ENCODE results near the gene EBNA1BP2. TPM values are rescaled to one million over a fixed set of nuclear protein-coding genes. Genes with fewer than 3 reads are reported as not detected.

EBNA1BP2 gene
- total and polyA plus RNA-seq, 2 of the 13 experiments (the other 11 are each of a cell fraction or from before 2014, with no cell fraction given) = 27.1 to 102 TPM

DNA sequence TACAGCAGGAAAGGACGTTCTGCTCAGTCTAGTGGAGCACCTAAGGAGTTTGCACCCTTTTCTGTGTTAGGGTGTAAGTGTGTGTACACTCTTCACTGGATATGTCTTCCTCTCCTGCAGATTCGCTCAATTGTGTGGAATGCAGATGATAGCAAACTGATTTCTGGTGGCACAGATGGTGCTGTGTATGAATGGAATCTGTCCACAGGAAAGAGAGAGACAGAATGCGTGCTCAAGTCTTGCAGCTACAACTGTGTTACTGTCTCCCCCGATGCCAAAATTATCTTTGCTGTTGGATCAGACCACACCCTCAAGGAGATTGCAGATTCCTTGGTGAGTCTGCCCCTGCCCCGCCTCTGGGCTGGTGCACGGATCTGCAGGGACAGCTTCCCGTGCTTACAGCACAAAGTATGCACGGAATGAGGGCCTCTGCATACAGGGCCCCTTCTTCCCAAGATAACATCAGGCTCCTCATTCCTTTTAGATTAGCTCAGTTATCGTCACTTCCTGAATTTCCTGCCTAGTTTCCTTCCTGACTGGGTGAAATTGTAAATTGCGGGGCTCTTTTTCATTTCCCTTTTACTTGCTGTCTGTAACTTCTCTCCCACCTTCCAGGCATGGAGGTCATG, 34.6 kb upstream of the EBNA1BP2 start (continued):
- TF ChIP-seq MXD4 (CRISPR knock-in tag; IDR thresholded peaks at IDR 0.05) (no peak), MNT (IDR thresholded peaks at IDR 0.05) (no peak), ZNF549 (CRISPR knock-in tag; IDR thresholded peaks at IDR 0.05) (no peak), KMT2B (CRISPR knock-in tag; IDR thresholded peaks at IDR 0.05) (no peak), TP53 (CRISPR knock-in tag; conservative IDR thresholded peaks at IDR 0.05) (no peak), ZNF33A (CRISPR knock-in tag; IDR thresholded peaks at IDR 0.05; ENCODE audit: borderline replicate concordance) (no peak), KMT2A (CRISPR knock-in tag; IDR thresholded peaks at IDR 0.05) (no peak), ZNF263 (CRISPR knock-in tag; IDR thresholded peaks at IDR 0.05) (no peak), RFXANK (CRISPR knock-in tag; IDR thresholded peaks at IDR 0.05) (no peak), ARID4A (CRISPR knock-in tag; IDR thresholded peaks at IDR 0.05; ENCODE audit: borderline replicate concordance) (no peak; the same call in 1 of the 2 replicates), ZNF772 (CRISPR knock-in tag; IDR thresholded peaks at IDR 0.05) (no peak), BORCS8-MEF2B (CRISPR knock-in tag; IDR thresholded peaks at IDR 0.05) (no peak), ZNF503 (CRISPR knock-in tag; IDR thresholded peaks at IDR 0.05) (no peak), ZNF143 (CRISPR knock-in tag; IDR thresholded peaks at IDR 0.05) (no peak), ZBTB21 (CRISPR knock-in tag; IDR thresholded peaks at IDR 0.05) (no peak), PHF21A (CRISPR knock-in tag; IDR thresholded peaks at IDR 0.05) (no peak; the same call in 1 of the 2 replicates), ZC3H4 (CRISPR knock-in tag; IDR thresholded peaks at IDR 0.05; ENCODE audit: borderline replicate concordance) (no peak), TFE3 (CRISPR knock-in tag; IDR thresholded peaks at IDR 0.05) (no peak), SATB2 (CRISPR knock-in tag; IDR thresholded peaks at IDR 0.05) (no peak)
- TF ChIP-seq, protein P1, sequence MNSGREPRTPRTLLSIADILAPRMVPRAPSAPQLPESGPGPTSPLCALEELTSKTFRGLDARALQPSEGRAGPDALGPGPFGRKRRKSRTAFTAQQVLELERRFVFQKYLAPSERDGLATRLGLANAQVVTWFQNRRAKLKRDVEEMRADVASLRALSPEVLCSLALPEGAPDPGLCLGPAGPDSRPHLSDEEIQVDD (CRISPR knock-in tag; IDR thresholded peaks at IDR 0.05; ENCODE audit: borderline replicate concordance) = no peak
- TF ChIP-seq, protein P2, sequence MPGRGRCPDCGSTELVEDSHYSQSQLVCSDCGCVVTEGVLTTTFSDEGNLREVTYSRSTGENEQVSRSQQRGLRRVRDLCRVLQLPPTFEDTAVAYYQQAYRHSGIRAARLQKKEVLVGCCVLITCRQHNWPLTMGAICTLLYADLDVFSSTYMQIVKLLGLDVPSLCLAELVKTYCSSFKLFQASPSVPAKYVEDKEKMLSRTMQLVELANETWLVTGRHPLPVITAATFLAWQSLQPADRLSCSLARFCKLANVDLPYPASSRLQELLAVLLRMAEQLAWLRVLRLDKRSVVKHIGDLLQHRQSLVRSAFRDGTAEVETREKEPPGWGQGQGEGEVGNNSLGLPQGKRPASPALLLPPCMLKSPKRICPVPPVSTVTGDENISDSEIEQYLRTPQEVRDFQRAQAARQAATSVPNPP (CRISPR knock-in tag; IDR thresholded peaks at IDR 0.05) = no peak
